ENCODE data around the gene RAI14.
"Not testable (repeated sequence)": the region's sequence is repeated elsewhere in the genome, so short reads cannot be mapped to it uniquely, and the experiment has no call there.

The RAI14 gene

DNA sequence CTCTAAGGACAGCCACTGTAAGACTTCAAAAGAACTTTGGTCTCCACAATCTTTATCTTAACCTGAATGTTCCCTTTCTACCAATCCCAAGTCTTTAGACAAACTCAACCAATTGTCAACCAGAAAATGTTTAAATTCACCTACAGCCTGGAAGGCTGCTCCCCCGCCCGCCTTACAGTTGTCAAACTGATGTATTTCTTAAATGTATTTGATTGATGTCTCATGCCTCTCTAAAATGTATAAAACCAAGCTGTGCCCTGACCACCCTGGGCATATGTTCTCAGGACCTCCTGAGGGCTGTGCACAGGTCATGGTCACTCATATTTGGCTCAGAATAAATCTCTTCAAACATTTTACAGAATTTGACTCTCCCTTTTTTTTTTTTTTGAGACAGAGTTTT, 45.3 kb downstream of the RAI14 start:
- FAIRE-seq, result not testable (repeated sequence)

DNA sequence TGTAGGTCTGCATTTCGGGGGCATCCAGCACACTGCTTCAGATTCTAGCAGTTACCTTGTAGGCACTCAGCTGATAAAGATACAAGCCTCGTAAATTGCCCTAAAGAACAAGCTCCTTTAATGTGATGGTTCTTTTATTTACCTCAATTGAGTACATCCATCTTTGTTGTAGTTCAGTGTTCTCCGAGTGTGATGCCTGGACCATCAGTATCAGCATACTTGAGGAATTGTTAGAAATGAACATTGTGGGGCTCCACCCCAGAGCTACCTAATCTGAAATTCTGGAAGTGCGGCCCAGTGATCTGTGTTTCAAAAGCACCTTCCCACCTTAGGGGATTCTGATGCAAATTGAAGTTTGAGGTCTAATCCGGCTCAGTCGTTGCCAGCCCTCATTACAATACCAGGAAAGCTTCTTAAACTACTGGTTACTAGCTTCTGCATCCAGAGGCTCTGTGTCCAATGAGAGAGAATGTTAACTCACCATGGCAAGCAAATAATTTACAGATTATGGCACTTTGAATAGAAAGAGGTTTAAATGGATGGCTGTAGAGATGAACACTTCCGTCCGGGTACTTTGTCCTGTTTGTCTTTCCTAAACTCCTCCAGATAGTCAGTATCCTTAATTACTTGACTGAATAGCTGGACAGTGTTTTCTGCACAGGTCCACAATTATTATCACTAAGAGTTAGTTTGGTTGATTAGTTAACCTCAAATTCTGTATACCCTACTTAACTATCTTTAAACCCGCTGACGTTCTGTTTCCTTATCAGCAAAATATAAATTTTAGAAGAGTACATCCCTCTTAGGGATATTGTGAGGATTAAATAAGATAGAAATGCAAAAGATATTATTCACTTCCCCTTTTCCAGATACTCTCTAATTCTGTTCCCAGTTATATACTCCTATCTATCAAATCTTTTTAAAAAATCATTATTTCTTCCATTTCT, 47.9 kb downstream of the RAI14 start:
- no peak for FAIRE-seq

DNA sequence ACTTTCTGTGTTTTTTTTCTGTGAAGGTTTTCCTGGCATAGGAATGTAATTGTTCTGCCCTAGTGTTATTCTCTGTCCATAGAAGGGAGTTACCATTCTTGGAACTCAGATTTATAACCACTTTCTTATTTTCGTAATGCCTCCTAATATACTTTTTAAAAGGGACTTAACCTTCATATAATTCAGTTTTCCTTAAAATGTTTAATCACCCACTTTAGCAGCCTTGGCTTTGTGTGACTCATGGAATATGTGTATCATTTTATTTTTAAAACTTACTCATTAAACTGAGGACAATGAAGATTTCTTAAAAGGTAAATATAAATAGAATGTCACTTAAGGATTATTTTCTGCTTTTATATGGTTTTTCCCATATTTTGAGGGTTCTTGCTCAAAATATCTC, 50.0 kb downstream of the RAI14 start:
- no peak for FAIRE-seq

DNA sequence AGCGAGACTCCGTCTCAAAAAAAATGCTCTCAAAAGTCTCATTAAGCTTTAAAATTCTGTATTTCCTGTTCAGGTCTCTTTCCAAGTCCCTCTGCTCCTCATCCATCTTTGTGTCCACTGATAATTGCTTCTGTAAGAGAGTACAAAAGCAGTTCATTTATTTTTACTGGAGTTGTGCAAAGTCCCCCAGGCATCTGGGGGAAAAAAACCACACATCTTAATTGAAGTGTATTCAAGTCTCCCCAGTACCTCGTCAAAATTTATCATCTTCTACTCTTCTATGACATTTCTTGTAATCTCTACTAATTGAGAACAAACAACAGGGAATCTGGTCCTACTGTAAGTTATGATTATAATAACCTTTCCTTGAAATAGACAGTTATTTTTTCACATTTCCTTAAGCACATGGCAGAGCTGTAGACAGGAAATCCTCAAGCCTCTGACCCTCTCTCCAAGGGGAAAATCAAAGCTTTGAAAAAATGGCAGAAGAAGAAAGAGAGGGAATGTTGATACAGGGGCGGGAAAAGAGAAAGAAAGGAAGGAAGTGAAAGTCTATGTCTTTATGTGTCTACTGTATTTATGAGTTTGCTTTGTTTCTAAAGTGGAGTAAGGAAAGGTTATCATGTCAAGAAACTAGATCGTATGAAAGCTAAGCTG, 51.5 kb downstream of the RAI14 start:
- no peak for FAIRE-seq

DNA sequence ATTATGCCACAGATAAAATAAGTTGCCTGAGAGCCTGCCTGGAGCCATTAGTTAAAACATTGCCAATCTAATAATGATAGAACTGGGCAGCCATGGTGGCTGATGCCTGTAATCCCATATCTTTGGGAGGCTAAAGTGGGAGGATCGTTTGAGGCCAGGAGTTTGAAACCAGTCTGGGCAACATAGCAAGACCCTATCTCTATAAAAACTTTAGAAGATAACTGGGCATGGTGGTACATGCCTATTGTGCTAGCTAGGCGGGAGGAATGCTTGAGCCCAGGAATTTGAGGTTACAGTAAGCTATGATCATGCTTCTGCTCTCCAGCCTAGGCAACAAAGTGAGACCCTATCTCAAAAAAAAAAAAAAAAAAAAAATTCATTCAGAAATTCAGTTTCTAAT, 52.6 kb downstream of the RAI14 start:
- FAIRE-seq, result no peak

DNA sequence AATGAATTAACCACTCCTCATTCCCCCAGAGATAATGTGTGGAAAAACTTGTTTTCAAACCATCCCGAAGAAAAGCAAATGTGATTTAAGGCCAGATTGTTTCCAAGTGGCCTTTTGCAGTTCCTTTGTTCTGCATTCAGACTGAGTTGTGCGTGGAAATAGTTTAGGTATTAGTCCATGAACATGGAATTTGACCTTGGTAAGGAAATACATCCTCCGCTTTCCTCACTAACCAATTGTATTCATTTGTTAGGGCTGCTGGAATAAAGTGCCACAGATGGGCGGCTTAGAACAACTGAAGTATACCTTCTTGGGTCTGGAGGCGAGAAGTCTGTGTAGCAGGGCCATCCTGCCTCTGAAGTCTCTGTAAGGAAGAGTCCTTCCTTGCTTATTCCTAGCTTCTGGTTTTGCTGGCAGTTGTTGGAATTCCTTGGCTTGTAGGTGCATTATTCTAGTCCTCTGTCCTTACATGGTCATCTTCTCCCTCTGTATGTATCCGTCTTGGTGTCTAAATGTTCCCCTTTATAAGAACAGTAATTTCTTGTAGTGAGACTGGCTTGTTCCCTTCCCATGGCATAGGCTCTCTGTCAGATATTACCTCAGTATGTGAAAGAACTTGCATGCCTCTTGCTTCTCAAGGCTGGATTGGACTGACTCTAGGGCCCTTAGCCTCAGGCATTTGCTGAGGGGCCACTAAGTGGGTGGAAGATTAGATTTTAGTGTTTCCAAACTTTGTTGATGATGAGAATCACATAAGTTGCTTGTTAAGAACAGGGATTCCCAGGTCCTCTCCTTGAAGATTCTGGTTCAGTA, 53.9 kb downstream of the RAI14 start:
- no peak for FAIRE-seq

DNA sequence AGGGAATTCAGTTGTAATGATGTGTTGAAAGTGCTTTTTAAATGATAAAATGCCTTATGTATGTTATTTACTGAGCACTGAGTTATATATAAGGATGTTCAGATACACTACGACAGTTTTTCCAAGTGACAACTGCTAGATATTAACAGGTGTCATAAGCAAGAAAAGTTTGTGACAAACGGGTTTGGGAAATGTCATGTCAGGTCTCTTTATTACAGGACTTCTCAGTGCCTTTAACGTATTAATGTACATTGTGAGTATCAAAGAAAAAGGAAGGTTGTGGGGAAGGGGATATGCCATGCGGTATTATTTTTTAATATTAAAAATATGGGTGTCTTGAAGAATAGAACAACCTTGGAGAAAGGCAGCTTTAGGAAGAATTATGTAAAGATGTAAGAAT, 56.4 kb downstream of the RAI14 start:
- no peak for FAIRE-seq

DNA sequence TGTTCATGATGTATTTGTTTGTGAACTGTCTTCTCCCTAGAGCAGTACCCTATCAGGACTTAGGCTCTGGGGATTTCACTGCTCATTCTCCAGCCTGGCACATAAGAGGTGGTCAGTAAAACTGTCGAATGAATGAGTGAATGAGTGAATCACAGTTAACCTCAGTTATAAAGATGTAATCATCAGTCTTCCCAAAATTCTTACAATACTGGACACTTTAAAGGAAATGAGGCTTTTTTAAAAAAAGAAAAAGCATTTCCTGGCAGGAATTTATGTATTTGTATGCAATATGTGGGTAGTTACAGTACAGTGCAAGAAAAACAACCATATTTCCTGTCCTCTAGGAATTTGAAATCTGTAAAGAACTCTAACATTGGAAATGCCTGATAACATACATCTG, 59.6 kb downstream of the RAI14 start:
- no peak for FAIRE-seq

DNA sequence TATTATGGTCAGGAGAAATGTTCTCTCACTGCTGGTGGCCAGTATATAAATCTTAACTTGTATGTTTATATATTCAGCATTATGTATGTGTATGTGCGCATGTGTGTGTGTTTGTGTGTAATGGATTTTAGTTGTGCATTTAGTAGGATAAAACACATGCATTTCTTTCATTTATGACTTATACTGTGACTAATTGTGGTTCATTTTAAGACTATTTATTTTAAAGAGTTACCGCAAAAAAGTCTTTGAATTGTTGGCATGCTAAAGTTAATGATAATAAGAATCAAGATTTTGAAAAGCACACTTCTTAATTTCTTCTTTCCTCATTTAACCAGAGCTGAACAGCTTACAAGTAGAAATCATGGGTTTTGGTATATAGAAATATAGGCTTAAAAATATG, 60.9 kb downstream of the RAI14 start:
- FAIRE-seq, result no peak

DNA sequence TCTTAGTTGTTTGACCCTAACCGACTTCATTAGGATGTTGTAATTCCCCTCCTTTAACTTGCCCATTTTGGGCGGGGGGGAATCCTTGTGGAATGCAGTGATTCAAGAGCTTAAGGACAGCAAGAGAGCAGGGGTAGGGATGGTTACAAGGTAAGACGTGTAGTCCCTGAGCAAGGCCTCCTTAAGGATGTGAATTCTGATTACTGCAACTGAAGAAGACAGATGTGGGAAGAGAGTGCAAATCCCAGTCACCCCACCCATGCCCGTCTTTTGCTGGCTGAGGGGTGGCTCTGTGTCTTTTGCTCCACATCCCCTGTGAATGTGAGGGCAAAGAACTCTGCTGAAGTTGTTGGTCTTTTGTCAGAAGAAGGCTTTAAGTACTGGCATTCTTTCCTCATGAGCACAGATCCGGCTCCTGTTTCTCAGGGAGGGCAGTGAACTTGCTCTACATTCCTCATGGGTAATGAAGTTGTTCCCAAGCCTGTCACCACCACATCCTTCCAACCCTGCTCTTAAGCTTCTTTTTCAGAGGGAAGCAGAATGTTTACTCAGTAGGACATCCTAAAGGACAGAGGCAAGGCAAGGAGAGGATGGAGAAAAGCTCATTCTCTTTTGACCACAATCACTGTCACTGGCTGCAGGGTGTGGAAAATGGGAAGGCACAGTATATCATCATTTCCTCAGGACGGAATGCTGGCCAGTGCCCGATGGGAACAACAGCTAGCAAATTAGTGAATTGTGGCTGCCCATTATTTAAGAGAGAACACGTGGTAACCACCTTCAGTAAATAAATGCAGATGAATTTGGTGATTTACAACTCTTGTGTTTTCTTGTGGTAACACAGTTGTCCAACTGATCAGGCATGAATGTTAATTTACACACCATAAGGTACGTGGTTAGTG, 61.5 kb downstream of the RAI14 start:
- no peak for FAIRE-seq

DNA sequence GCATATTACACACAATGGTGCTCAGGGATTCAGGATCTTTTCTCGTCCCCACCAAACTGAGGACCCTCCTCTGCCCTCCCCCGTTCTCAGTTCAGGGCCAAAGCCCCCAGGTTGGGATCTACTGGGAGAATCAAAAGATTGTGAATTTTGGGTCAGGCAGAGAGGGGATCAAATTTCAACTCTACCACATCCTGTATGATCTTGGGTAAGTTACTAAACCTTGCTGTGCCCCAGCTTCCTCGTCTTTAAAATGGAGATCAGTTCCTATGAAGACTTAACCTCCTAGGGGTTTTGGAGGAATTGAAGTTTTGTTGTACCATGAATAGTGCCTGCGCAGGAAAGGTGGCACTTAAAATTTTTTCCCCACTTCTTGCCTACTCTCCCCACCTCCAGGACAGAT, 62.4 kb downstream of the RAI14 start:
- FAIRE-seq, result no peak

DNA sequence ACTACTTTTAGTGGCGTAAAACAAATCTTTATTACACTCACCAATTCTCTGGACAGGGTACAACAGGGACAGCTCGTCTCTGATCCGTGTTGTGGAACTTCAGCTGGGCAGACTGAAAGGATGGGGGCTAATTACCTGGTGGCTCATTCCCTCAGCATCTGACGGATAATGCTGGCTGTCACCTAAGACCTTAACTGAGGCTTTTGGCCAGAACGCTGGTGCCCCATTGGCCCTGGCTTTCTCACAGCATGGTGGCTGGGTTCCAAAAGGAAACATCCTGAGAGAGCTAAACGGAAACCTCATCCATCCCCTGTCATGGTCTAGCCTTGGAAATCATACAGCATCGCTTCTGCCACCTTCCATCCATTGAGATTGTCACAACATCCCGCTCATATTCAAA, 62.9 kb downstream of the RAI14 start:
- no peak for FAIRE-seq

DNA sequence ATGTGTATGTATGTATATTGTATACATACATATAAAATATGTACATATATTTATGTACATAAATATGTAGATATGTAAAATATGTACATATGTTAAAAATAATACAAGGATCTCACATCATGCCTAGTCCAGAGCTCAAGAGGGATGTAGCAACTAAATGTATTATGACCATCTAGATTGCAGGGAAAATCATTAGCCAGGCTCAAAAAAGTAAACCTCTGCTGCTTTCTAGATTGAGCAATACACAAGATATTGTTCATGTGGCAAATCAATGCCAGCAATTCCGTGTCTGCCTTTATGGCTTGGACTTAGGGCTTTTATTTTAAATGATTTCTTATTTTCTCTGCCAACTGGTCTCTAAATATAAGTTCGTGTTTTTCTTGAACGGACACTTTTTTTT, 65.2 kb downstream of the RAI14 start:
- FAIRE-seq, result no peak

DNA sequence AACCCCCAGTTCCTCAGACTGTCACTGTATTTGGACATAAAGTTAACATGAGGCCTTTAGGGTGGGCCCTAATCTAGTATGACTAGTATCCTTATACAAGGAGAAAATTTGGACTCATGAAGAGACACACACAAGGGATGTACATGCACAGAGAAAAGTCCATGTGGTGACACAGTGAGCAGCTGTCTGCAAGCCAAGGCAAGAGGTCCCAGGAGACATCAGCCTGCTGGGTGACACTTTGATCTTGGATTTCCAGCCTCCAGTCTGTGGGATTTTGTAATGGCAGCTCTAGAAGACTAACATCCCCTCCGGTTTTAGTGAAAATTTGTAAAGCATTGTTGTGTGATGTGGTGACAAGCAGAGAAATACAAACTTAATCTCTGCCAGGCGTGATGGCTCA, 66.1 kb downstream of the RAI14 start:
- no peak for FAIRE-seq

DNA sequence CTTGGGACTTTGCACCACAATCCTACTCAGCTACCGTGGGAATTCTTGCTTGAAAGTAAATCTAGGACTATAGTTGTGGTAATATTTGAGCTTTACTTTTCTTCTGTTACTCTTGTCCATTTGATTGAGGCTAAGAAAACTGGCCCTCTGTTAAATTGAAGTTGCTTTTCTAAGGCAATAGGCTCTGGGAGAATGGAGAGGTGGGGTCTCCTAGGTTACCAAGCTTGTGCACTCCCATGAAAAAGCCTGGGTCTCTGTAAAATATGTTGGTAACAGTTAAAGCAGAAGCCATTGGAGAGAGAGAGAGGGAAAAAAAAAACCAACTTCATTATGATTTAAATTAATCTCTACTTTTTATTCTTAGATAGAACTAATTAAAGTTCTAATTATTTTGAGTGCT, 68.6 kb downstream of the RAI14 start:
- no peak for FAIRE-seq

DNA sequence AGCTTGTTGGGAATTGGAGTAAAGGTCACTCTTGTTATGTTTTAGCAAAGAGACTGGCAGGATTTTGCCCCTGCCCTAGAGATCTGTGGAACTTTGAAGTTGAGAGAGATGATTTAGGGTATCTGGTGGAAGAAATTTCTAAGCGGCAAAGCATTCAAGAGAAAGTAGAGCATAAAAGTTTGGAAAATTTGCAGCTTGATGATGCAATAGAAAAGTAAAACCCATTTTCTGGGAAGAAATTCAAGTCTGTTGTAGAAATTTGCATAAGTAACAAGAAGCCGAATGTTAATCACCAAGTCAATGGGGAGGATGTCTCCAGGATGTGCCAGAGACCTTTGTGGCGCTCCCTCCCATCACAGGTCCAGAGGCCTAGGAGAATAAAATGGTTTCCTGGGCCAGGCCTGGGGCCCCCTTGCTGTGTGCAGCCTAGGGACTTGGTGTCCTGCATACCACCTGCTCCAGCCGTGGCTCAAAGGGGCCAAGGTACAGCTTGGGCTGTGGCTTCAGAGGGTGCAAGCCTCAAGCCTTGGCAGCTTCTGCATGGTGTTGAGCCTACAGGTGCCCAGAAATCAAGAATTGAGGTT, 71.1 kb downstream of the RAI14 start:
- not testable (repeated sequence) for FAIRE-seq

DNA sequence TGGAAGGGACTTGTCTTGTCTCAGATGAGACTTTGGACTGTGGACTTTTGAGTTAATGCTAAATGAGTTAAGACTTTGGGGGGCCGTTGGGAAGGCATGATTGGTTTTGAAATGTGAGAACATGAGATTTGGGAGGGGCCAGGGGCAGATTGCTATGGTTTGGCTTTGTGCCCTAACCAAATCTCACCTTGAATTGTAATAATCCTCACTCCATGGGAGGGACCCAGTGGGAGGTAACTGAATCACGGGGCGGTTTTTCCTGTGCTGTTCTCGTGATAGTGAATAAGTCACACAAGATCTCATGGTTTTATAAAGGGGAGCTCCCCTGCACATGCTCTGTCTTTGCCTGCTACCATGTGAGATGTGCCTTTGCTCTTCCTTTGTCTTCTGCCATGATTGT, 72.1 kb downstream of the RAI14 start:
- FAIRE-seq, result no peak

DNA sequence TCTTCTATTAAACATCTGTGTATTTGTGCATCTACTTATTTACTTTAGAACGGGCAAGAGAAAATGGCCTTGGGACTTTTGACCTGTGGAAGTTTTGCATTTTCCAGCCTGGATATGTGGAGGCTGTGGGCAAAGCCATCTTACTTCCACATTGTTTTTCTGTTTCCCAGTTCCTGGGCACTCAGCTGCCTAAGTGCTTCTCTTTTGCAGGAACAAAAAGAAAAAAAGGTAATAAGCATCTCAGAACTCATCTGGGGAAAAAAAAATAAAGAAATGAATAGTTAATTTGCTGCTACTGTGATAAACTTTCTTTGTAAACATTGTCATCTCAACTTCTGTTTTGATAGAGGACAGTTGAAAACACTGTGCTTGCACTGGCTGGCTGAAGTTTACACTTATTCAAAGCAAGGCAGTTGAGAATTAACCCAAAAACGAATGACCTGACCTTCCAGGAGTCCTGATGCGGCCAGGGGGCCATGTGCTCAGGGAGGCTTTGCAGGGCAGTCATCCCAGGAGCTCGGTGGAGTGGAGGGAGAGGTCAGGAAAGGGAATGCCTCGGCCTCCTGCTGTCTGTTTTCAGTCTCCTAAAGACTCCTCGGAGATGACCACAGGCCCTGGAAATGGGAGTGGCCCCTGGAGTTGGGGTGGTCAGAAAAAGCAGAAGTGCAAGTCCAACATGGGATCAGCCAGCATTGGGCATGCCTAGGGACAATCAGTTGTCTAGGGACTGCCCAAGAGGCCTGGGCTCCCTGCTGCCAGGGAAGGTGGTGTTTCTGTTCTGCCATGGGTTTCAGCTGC, 75.5 kb downstream of the RAI14 start:
- FAIRE-seq, result no peak

DNA sequence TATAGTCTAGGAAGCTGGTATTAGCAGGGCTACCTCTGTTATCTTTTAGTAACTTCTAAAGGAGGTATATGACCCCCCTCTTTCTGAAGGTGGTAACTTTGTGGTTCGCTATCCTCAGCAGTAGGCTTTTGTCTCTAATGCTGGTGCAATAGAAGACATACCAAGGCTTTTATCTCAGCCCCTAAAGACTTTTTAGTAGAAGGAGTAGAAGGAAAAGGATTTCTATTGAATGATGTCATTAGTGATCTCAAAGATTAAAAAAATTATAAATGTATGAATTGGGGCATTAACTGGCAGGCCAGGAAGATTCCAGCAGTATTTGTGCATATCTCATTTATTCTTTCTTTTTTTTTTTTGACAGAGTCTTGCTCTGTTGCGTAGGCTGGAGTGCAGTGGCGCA, 78.2 kb downstream of the RAI14 start:
- FAIRE-seq, result no peak

DNA sequence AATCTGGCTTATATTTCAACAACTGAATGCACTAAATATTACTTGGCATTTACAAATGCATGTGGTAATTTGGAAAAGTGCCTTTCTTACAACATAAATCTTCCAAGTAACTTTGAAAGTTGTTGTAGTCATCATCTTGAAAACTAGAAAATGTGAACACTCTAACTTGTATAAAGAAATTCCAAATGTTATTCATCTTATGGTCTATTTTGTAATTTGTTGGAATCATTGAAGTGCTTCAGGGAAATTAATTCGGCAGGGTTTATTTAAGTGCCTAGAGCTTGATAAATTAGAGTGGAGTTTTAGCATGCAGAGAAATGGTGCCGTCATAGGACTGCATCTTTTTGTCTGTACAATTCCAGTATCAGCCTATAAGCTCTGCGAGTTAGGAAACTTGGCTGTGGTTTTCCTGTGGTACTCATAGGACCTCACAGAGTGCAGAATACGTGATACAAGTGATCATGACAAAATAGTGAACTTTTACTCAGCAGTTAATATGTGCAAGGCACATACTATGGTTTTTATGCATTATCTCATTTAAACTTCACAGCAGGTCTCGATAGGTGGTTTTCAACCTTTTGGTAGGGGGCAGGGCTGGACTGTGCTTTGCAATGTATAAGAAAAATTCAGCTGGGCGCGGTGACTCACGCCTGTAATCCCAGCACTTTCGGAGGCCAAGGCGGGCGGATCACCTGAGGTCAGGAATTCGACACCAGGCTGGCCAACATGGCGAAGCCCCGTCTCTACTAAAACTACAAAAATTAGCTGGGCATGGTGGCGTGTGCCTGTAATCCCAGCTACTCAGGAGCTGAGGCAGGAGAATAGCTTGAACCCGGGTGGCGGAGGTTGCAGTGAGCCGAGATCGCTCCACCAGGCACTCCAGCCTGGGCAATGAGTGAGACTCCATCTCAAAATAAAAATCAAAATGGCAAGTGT, 79.6 kb downstream of the RAI14 start:
- no peak for FAIRE-seq
